GM21515 (cell line): ENCODE measurements around the gene FGF14.

Source experiments
- ATAC-seq: cut with Tn5 transposase; IDR thresholded peaks from one replicate; pipeline ENCODE4 v1.9.1; 2021; ENCODE audit not compliant: unreplicated experiment

FGF14 gene

GRCh38 chr13:101703081-101703480 lies 698.8 kb downstream of the FGF14 start:
- ATAC-seq = no peak

GRCh38 chr13:101700598-101700997 lies 701.2 kb downstream of the FGF14 start:
- no peak for ATAC-seq

- ATAC-seq = no peak
Measured at GRCh38 chr13:101698400-101698799, 703.4 kb downstream of the FGF14 start.

- ATAC-seq = no peak
Measured at GRCh38 chr13:101697745-101698144, 704.1 kb downstream of the FGF14 start.

- ATAC-seq = no peak
Measured at GRCh38 chr13:101695870-101696516, 705.9 kb downstream of the FGF14 start.

GRCh38 chr13:101691341-101691860 lies 710.4 kb downstream of the FGF14 start:
- no peak for ATAC-seq

GRCh38 chr13:101690871-101691270 lies 711.0 kb downstream of the FGF14 start:
- no peak for ATAC-seq

GRCh38 chr13:101686003-101686402 lies 715.8 kb downstream of the FGF14 start:
- ATAC-seq = no peak

- no peak for ATAC-seq
Measured at GRCh38 chr13:101681834-101682233, 720.0 kb downstream of the FGF14 start.

GRCh38 chr13:101673360-101674105 lies 728.3 kb downstream of the FGF14 start:
- ATAC-seq = no peak

GRCh38 chr13:101661839-101662238 lies 740.0 kb downstream of the FGF14 start:
- ATAC-seq = no peak
